Effector memory CD8-positive, alpha-beta T cell (primary cell): ENCODE data around the gene COX7A2L.

Experiments used
- ATAC-seq: fragments of 150-1000 bp; cut with Tn5 transposase; replicated peaks from 2 replicates; pipeline ENCODE4 v1.10.0; 2021; ENCODE audit warnings: mild to moderate bottlenecking, moderate library complexity
- DNase-seq, 3 experiments: peaks; one replicate each; pipeline ENCODE4 v3.0.0; 2021
- H3K27ac Mint-ChIP-seq, 2 donors: one replicate each; pipeline ENCODE4 v1.8.0; 2022; ENCODE audit warnings: mild to moderate bottlenecking in 2 of 2, mixed read lengths in 2 of 2, moderate library complexity in 2 of 2
- H3K27me3 Mint-ChIP-seq, 2 donors: one replicate each; pipeline ENCODE4 v1.8.0; 2022; ENCODE audit warnings: mixed read lengths in 2 of 2
- H3K36me3 Mint-ChIP-seq: one replicate; pipeline ENCODE4 v1.8.0; 2022; ENCODE audit warnings: mild to moderate bottlenecking, moderate library complexity, mixed read lengths; ENCODE audit not compliant: insufficient read depth
- H3K4me1 Mint-ChIP-seq, 2 donors: one replicate each; pipeline ENCODE4 v1.8.0; 2022; ENCODE audit warnings: low read depth in 2 of 2, mixed read lengths in 2 of 2
- H3K4me3 Mint-ChIP-seq, 2 donors: one replicate each; pipeline ENCODE4 v1.8.0; 2022; ENCODE audit warnings: mild to moderate bottlenecking in 2 of 2, mixed read lengths in 2 of 2, moderate library complexity in 2 of 2
- H3K9me3 Mint-ChIP-seq, 2 donors: one replicate each; pipeline ENCODE4 v1.8.0; 2022; ENCODE audit warnings: mixed read lengths in 2 of 2

Gene COX7A2L

GRCh38 chr2:42315844-42316470 lies 45.1 kb downstream of the COX7A2L start:
- H3K36me3 Mint-ChIP-seq = peaks cover 61% of the 10 kb centered on the region
- H3K9me3 Mint-ChIP-seq = no peaks in the 10 kb centered on the region
- H3K4me3 Mint-ChIP-seq = no peak overlapping the region
- ATAC-seq = no peak
- H3K4me1 Mint-ChIP-seq = peaks cover 6 to 19% of the 10 kb centered on the region in 2 donors
- DNase-seq = no peak
- H3K27ac Mint-ChIP-seq = peak overlapping the region in 1 of 2 donors; percentile 74
- no peaks in the 10 kb centered on the region for H3K27me3 Mint-ChIP-seq

- peaks cover 51% of the 10 kb centered on the region for H3K36me3 Mint-ChIP-seq
- ATAC-seq (no peak), DNase-seq (no peak)
- H3K27me3 Mint-ChIP-seq = no peaks in the 10 kb centered on the region
- H3K4me1 Mint-ChIP-seq = peaks cover 6 to 14% of the 10 kb centered on the region in 2 donors
- H3K27ac Mint-ChIP-seq = peak overlapping the region in 1 of 2 donors; percentile 0
- no peaks in the 10 kb centered on the region for H3K9me3 Mint-ChIP-seq
- H3K4me3 Mint-ChIP-seq = no peak overlapping the region
Measured at GRCh38 chr2:42314892-42315468, 46.0 kb downstream of the COX7A2L start.

GRCh38 chr2:42312106-42312505 lies 48.9 kb downstream of the COX7A2L start:
- Mint-ChIP-seq H3K4me3 (no peak overlapping the region), H3K27ac (peak overlapping the region in 1 of 2 donors; percentile 25), H3K4me1 (peaks cover 6 to 14% of the 10 kb centered on the region in 2 donors), H3K36me3 (peaks cover 47% of the 10 kb centered on the region), H3K9me3 (no peaks in the 10 kb centered on the region), H3K27me3 (no peaks in the 10 kb centered on the region)
- DNase-seq = no peak
- no peak for ATAC-seq

- Mint-ChIP-seq H3K27ac (peak overlapping the region; percentile 59 to 72), H3K36me3 (peaks cover 52% of the 10 kb centered on the region), H3K4me1 (peaks cover 7 to 15% of the 10 kb centered on the region in 2 donors), H3K27me3 (no peaks in the 10 kb centered on the region), H3K4me3 (no peak overlapping the region), H3K9me3 (no peaks in the 10 kb centered on the region)
- no peak for DNase-seq
- ATAC-seq = no peak
Measured at GRCh38 chr2:42310007-42310515, 51.0 kb downstream of the COX7A2L start.

GRCh38 chr2:42309366-42309765 lies 51.7 kb downstream of the COX7A2L start:
- Mint-ChIP-seq H3K27ac (peak overlapping the region; percentile 59 to 72), H3K36me3 (peaks cover 57% of the 10 kb centered on the region), H3K9me3 (no peaks in the 10 kb centered on the region), H3K4me3 (no peak overlapping the region), H3K4me1 (peaks cover 4 to 12% of the 10 kb centered on the region in 2 donors), H3K27me3 (no peaks in the 10 kb centered on the region)
- DNase-seq (no peak), ATAC-seq (no peak)

- no peak for DNase-seq
- Mint-ChIP-seq H3K4me1 (peaks cover 9 to 12% of the 10 kb centered on the region in 2 donors), H3K27ac (no peak overlapping the region), H3K36me3 (peaks cover 58% of the 10 kb centered on the region), H3K27me3 (no peaks in the 10 kb centered on the region), H3K4me3 (no peak overlapping the region), H3K9me3 (no peaks in the 10 kb centered on the region)
- no peak for ATAC-seq
Measured at GRCh38 chr2:42307180-42307579, 53.8 kb downstream of the COX7A2L start.

- ATAC-seq (no peak), DNase-seq (no peak)
- Mint-ChIP-seq H3K4me3 (no peak overlapping the region), H3K4me1 (peaks cover 20% of the 10 kb centered on the region in 2 donors), H3K9me3 (no peaks in the 10 kb centered on the region), H3K27me3 (no peaks in the 10 kb centered on the region), H3K27ac (no peak overlapping the region), H3K36me3 (peaks cover 80% of the 10 kb centered on the region)
Measured at GRCh38 chr2:42304059-42304713, 56.8 kb downstream of the COX7A2L start.

- no peaks in the 10 kb centered on the region for H3K27me3 Mint-ChIP-seq
- H3K4me1 Mint-ChIP-seq = peaks cover 25 to 26% of the 10 kb centered on the region in 2 donors
- H3K36me3 Mint-ChIP-seq = peaks cover 76% of the 10 kb centered on the region
- peak overlapping the region; percentile 2 to 59 for H3K27ac Mint-ChIP-seq
- DNase-seq = no peak
- ATAC-seq = no peak
- no peaks in the 10 kb centered on the region for H3K9me3 Mint-ChIP-seq
- no peak overlapping the region for H3K4me3 Mint-ChIP-seq
Measured at GRCh38 chr2:42303252-42303651, 57.8 kb downstream of the COX7A2L start.

GRCh38 chr2:42300527-42300926 lies 60.5 kb downstream of the COX7A2L start:
- Mint-ChIP-seq H3K27ac (peak overlapping the region in 1 of 2 donors; percentile 96), H3K4me1 (peaks cover 37% of the 10 kb centered on the region in 2 donors), H3K27me3 (no peaks in the 10 kb centered on the region), H3K4me3 (no peak overlapping the region), H3K36me3 (peaks cover 79% of the 10 kb centered on the region), H3K9me3 (no peaks in the 10 kb centered on the region)
- DNase-seq = no peak
- ATAC-seq = no peak
